Panc1 (cell line): ENCODE results near the gene ADRB1. TPM values are rescaled to one million over a fixed set of nuclear protein-coding genes. Genes with fewer than 3 reads are reported as not detected.

Experiments used
- ATAC-seq: fragments of 200-7000 bp; cut with Tn5 transposase; 2 replicates; pipeline ENCODE4 v1.9.1; 2020; ENCODE audit warnings: mild to moderate bottlenecking, moderate library complexity
- BruUV-seq: library from RNA; stranded (reverse); fragments of 400-500 nt; replicated peaks from 2 replicates; lab custom pipeline; 2021; lab: Mats Ljungman, UMichigan
- CTCF ChIA-PET: fragments of 300-600 bp; sonication (Branson Sonifier 250); formaldehyde crosslinking; loops from one replicate; lab custom pipeline; 2022; ENCODE audit warnings: antibody characterized with exemption; lab: Charles Lee
- POLR2A ChIA-PET: fragments of 300-600 bp; sonication (Branson Sonifier 250); formaldehyde crosslinking; loops from one replicate; lab custom pipeline; 2022; ENCODE audit warnings: antibody characterized with exemption; lab: Charles Lee
- DNase-seq: peaks from one replicate; pipeline ENCODE4 v3.0.0-alpha.2; 2010; ENCODE audit warnings: low read depth, low spot score
- H3K27ac ChIP-seq: 2 replicates; pipeline ENCODE4 v1.5.1; 2011; ENCODE audit warnings: mild to moderate bottlenecking, low read length, inconsistent platforms
- H3K27me3 ChIP-seq: fragments of 200-500 bp; sonication (Bioruptor generic); 2 replicates; pipeline ENCODE4 v1.6.0; 2014; ENCODE audit warnings: low read length, inconsistent platforms; ENCODE audit not compliant: control insufficient read depth, insufficient read depth
- H3K36me3 ChIP-seq: fragments of 200-500 bp; sonication (Bioruptor generic); 2 replicates; pipeline ENCODE4 v1.5.1; 2014; ENCODE audit warnings: inconsistent platforms, mild to moderate bottlenecking, low read length, moderate library complexity; ENCODE audit not compliant: control insufficient read depth, insufficient read depth
- H3K4me1 ChIP-seq: 2 replicates; pipeline ENCODE4 v1.5.1; 2011; ENCODE audit warnings: inconsistent platforms, mild to moderate bottlenecking, low read length, moderate library complexity; ENCODE audit not compliant: control insufficient read depth, insufficient read depth
- H3K4me3 ChIP-seq, 2 experiments: 2 replicates each; pipeline ENCODE4 v1.5.1; 2011 to 2012; ENCODE audit warnings: low read depth in 2 of 2, low read length in 2 of 2, mild to moderate bottlenecking in 2 of 2, inconsistent platforms in 1 of 2, moderate library complexity in 1 of 2
- H3K9me3 ChIP-seq: fragments of 200-500 bp; sonication (Bioruptor generic); 2 replicates; pipeline ENCODE4 v1.5.1; 2014; ENCODE audit warnings: low read depth, mild to moderate bottlenecking, inconsistent platforms, low read length, moderate library complexity; ENCODE audit not compliant: control insufficient read depth, insufficient read depth
- CTCF ChIP-seq: fragments of 450-650 bp; IDR thresholded peaks from 2 replicates; pipeline ENCODE4 v1.5.1; 2017; ENCODE audit warnings: mild to moderate bottlenecking
- POLR2AphosphoS5 ChIP-seq: IDR thresholded peaks from 2 replicates; pipeline ENCODE4 v1.6.1; 2012; ENCODE audit warnings: mild to moderate bottlenecking, low read depth, low read length, moderate library complexity
- SIN3A ChIP-seq: IDR thresholded peaks from 2 replicates; pipeline ENCODE4 v1.6.1; 2012; ENCODE audit warnings: low read depth, mild to moderate bottlenecking, low read length, moderate library complexity, borderline replicate concordance; ENCODE audit not compliant: insufficient read depth
- TCF7L2 ChIP-seq: IDR thresholded peaks from 2 replicates; pipeline ENCODE4 v1.6.1; 2011; ENCODE audit warnings: mild to moderate bottlenecking, low read depth, low read length, inconsistent platforms
- in situ Hi-C: cut with HindIII; loops from 2 replicates; pipeline ENCODE4 v1.10.0; 2016; ENCODE audit warnings: low sequenced_read_pairs, low pct_unique_long_range_greater_than_20kb
- intact Hi-C: fragments of 100-400 bp; cut with micrococcal nuclease; formaldehyde crosslinking; loops from one replicate; pipeline ENCODE4 v1.10.0; 2022; ENCODE audit not compliant: unreplicated experiment
- total RNA-seq: library from RNA; stranded (reverse); gene quantifications from one replicate; pipeline ENCODE4 v1.2.1, GENCODE V29; 2021; ENCODE audit not compliant: unreplicated experiment
- TF ChIP-seq, protein P1 (sequence below), 2 experiments: IDR thresholded peaks; 2 replicates each; pipeline ENCODE4 v1.6.1; 2011 to 2012; ENCODE audit warnings: low read depth in 2 of 2, control low read depth in 1 of 2, low read length in 1 of 2, mild to moderate bottlenecking in 1 of 2, moderate library complexity in 1 of 2; ENCODE audit not compliant: insufficient read depth in 1 of 2

ADRB1 gene
- total RNA-seq, 1 experiment from 2014 or later: 12.9 TPM

- Histone ChIP-seq H3K36me3 (no peaks in the 10 kb centered on the region), H3K27ac (peak overlapping the region; percentile 10; the same call in 1 of the 2 replicates), H3K9me3 (no peaks in the 10 kb centered on the region), H3K27me3 (no peaks in the 10 kb centered on the region), H3K4me3 (no peak overlapping the region), H3K4me1 (peaks cover 6% of the 10 kb centered on the region; the same call in 1 of the 2 replicates)
- ATAC-seq: 0 out of 2 replicates have a peak, but pooled peaks have one; percentile 22
- BruUV-seq: no TSS peak
- TF ChIP-seq, protein P1, sequence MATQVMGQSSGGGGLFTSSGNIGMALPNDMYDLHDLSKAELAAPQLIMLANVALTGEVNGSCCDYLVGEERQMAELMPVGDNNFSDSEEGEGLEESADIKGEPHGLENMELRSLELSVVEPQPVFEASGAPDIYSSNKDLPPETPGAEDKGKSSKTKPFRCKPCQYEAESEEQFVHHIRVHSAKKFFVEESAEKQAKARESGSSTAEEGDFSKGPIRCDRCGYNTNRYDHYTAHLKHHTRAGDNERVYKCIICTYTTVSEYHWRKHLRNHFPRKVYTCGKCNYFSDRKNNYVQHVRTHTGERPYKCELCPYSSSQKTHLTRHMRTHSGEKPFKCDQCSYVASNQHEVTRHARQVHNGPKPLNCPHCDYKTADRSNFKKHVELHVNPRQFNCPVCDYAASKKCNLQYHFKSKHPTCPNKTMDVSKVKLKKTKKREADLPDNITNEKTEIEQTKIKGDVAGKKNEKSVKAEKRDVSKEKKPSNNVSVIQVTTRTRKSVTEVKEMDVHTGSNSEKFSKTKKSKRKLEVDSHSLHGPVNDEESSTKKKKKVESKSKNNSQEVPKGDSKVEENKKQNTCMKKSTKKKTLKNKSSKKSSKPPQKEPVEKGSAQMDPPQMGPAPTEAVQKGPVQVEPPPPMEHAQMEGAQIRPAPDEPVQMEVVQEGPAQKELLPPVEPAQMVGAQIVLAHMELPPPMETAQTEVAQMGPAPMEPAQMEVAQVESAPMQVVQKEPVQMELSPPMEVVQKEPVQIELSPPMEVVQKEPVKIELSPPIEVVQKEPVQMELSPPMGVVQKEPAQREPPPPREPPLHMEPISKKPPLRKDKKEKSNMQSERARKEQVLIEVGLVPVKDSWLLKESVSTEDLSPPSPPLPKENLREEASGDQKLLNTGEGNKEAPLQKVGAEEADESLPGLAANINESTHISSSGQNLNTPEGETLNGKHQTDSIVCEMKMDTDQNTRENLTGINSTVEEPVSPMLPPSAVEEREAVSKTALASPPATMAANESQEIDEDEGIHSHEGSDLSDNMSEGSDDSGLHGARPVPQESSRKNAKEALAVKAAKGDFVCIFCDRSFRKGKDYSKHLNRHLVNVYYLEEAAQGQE (IDR thresholded peaks at IDR 0.05; ENCODE audit: insufficient read depth in 1 of 2, low read depth in 2 of 2, low read length in 1 of 2): no peak
- no peak for TF ChIP-seq TCF7L2
- in situ Hi-C loops: no loop called here
- no peak for DNase-seq
- intact Hi-C loops: no loop called here
- POLR2A ChIA-PET: interaction anchor here (0.6 kb wide), 1 partner anchor 431 kb away, joined by 3 read pairs; no protein-coding TSS in a partner anchor
- CTCF ChIA-PET: no interaction called here
Observed at GRCh38 chr10:114081911-114082583, 38.4 kb downstream of the ADRB1 start.

DNA sequence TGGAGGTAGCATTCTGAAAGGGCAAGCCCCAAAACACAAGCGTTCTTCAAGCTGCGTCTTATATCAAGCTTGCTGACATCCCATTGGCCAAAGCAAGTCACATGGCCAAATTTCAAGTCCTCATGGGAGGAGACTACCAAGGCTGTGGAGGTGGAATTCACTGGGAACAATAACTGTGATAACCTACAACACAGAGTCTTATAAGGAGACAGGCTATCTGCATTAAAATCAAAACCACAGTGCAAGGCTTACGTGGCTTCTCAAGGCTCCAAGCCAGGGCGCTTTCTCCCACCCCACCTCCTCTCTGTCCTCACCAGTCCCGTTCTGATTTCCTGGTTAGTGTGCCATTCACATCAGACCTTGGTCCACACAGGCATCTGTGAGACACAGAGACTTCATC lies 39.4 kb downstream of the ADRB1 start:
- no peak overlapping the region for H3K4me3 ChIP-seq
- DNase-seq (no peak), ATAC-seq (peak; percentile 56)
- H3K4me1 ChIP-seq: peaks cover 6% of the 10 kb centered on the region; the same call in 1 of the 2 replicates
- no peaks in the 10 kb centered on the region for H3K27me3 ChIP-seq
- BruUV-seq: no TSS peak
- no peaks in the 10 kb centered on the region for H3K9me3 ChIP-seq
- POLR2A ChIA-PET: interaction anchor here (0.6 kb wide), 1 partner anchor 15 kb away, joined by 14 read pairs; no protein-coding TSS in a partner anchor
- in situ Hi-C loops: no loop called here
- TF ChIP-seq, protein P1 (IDR thresholded peaks at IDR 0.05; ENCODE audit: insufficient read depth in 1 of 2, low read depth in 2 of 2, low read length in 1 of 2): no peak
- TF ChIP-seq CTCF (no peak), POLR2AphosphoS5 (no peak), SIN3A (no peak), TCF7L2 (no peak)
- intact Hi-C loops: no loop called here
- H3K27ac ChIP-seq: no peak overlapping the region; the same call in 1 of the 2 replicates
- no peaks in the 10 kb centered on the region for H3K36me3 ChIP-seq
- CTCF ChIA-PET: no interaction called here
